Measurements from ENCODE around the gene PHF2. TPM values are rescaled to one million over a fixed set of nuclear protein-coding genes. Genes with fewer than 3 reads are reported as not detected.
A peak's percentile ranks its signal among the peaks of the same experiment; 100 is the strongest.

Gene PHF2
- total RNA-seq, 4 donors from 2014 or later = 21.1 to 38.2 (median 21.3) TPM

DNA sequence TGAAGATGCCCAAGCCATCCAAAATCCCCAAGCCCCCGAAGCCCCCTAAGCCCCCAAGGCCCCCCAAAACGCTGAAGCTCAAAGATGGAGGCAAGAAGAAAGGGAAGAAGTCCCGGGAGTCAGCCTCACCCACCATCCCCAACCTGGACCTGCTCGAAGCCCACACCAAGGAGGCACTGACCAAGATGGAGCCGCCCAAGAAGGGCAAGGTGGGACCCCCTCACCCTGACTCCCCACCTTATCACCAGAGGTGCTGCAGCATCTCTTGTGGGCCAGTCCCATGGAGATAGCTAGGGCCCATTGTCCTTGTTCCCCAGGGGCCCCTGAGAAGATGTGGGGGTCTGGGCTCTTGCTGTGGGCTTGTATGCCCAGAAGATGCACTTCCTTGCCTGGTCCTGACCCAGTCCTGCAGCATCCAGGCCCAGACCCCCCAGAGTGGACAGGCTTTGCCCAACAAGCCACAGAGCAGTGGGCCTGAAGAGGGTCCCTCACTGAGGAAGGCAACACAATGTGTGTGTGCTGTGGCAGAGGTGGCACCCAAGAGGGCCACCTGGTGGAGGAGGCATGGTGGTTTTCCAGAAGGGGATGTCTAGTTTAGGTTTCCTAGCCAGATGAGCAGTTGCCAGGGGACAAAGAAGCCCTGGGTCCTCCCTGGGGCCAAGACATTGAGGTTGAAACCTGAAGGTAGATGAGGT is 84.1 kb downstream of the PHF2 start:
- Histone ChIP-seq H3K4me1 (no peaks in the 10 kb centered on the region), H3K36me3 (peaks cover 0 to 1% (median 0%) of the 10 kb centered on the region in 4 donors), H3K4me3 (no peak overlapping the region), H3K9me3 (no peaks in the 10 kb centered on the region), H3K27me3 (no peaks in the 10 kb centered on the region), H3K27ac (no peak overlapping the region)
- in situ Hi-C loops (cut with MboI; ENCODE audit: low pct_ligation_motif_present in 1 of 4, low pct_unique_long_range_greater_than_20kb in 1 of 4, low sequenced_read_pairs in 3 of 4) = no loop called here
- peak; percentile 5 for DNase-seq
- intact Hi-C loops (cut with DNase I; ENCODE audit: low total_unique reads) = no loop called here
- no peak for TF ChIP-seq POLR2A (IDR thresholded peaks at IDR 0.05)
- TF ChIP-seq, protein P1, sequence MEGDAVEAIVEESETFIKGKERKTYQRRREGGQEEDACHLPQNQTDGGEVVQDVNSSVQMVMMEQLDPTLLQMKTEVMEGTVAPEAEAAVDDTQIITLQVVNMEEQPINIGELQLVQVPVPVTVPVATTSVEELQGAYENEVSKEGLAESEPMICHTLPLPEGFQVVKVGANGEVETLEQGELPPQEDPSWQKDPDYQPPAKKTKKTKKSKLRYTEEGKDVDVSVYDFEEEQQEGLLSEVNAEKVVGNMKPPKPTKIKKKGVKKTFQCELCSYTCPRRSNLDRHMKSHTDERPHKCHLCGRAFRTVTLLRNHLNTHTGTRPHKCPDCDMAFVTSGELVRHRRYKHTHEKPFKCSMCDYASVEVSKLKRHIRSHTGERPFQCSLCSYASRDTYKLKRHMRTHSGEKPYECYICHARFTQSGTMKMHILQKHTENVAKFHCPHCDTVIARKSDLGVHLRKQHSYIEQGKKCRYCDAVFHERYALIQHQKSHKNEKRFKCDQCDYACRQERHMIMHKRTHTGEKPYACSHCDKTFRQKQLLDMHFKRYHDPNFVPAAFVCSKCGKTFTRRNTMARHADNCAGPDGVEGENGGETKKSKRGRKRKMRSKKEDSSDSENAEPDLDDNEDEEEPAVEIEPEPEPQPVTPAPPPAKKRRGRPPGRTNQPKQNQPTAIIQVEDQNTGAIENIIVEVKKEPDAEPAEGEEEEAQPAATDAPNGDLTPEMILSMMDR (IDR thresholded peaks at IDR 0.05) = no peak
- TF ChIP-seq EP300 (IDR thresholded peaks at IDR 0.05; ENCODE audit: low read depth) = no peak
- no peak for TF ChIP-seq POLR2AphosphoS5 (IDR thresholded peaks at IDR 0.05)
- WGBS, 2 donors (ENCODE audit: low coverage in 1 of 2) = 80 to 100% methylated on average over 1 to 5 of the region's 5 CpGs

DNA sequence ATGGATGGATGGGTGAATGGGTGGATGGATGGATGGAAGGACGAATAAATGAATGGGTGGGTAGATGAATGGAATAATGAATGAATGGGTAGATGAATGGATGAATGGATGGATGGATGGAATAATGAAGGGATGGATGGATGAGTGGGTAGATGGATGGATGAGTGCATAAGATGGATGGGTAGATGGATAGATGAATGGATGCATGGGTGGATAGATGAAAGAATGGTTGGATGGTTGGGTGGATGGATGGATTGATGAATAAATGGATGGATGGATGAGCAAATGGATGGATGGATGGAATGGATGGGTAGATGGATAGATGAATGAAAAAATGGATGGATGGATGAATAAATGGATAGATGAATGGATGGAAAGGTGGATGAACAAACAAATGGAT is 85.2 kb downstream of the PHF2 start:
- DNase-seq = no peak
- Histone ChIP-seq H3K9me3 (no peaks in the 10 kb centered on the region), H3K27ac (no peak overlapping the region), H3K27me3 (no peaks in the 10 kb centered on the region), H3K4me1 (no peaks in the 10 kb centered on the region), H3K4me3 (no peak overlapping the region), H3K36me3 (peaks cover 0 to 7% (median 0%) of the 10 kb centered on the region in 4 donors)
- no peak for TF ChIP-seq POLR2AphosphoS5 (IDR thresholded peaks at IDR 0.05)
- TF ChIP-seq EP300 (IDR thresholded peaks at IDR 0.05; ENCODE audit: low read depth) = no peak
- TF ChIP-seq, protein P1 (IDR thresholded peaks at IDR 0.05) = no peak
- TF ChIP-seq POLR2A (IDR thresholded peaks at IDR 0.05) = no peak
- WGBS, 2 donors (ENCODE audit: low coverage in 1 of 2) = 87 to 95% methylated on average over 1 of the region's 1 CpG
- intact Hi-C loops (cut with DNase I; ENCODE audit: low total_unique reads) (no loop called here), in situ Hi-C loops (cut with MboI; ENCODE audit: low pct_ligation_motif_present in 1 of 4, low pct_unique_long_range_greater_than_20kb in 1 of 4, low sequenced_read_pairs in 3 of 4) (no loop called here)

- Histone ChIP-seq H3K4me3 (no peak overlapping the region), H3K27ac (no peak overlapping the region), H3K4me1 (no peaks in the 10 kb centered on the region), H3K36me3 (peaks cover 0 to 7% (median 1%) of the 10 kb centered on the region in 4 donors), H3K27me3 (no peaks in the 10 kb centered on the region), H3K9me3 (no peaks in the 10 kb centered on the region)
- no peak for DNase-seq
- intact Hi-C loops (cut with DNase I; ENCODE audit: low total_unique reads) (no loop called here), in situ Hi-C loops (cut with MboI; ENCODE audit: low pct_ligation_motif_present in 1 of 4, low pct_unique_long_range_greater_than_20kb in 1 of 4, low sequenced_read_pairs in 3 of 4) (no loop called here)
- TF ChIP-seq, protein P1 (IDR thresholded peaks at IDR 0.05) = no peak
- TF ChIP-seq POLR2A (IDR thresholded peaks at IDR 0.05) = no peak
- 84 to 94% methylated on average over 4 of the region's 4 CpGs for WGBS, 2 donors (ENCODE audit: low coverage in 1 of 2)
Observed at GRCh38 chr9:93662016-93662638, 85.7 kb downstream of the PHF2 start.

GRCh38 chr9:93662952-93663572 is 86.7 kb downstream of the PHF2 start:
- Histone ChIP-seq H3K4me1 (no peaks in the 10 kb centered on the region), H3K36me3 (peaks cover 0 to 7% (median 3%) of the 10 kb centered on the region in 4 donors), H3K9me3 (no peaks in the 10 kb centered on the region), H3K4me3 (no peak overlapping the region), H3K27me3 (no peaks in the 10 kb centered on the region), H3K27ac (no peak overlapping the region)
- TF ChIP-seq, protein P1 (IDR thresholded peaks at IDR 0.05) = no peak
- TF ChIP-seq POLR2AphosphoS5 (IDR thresholded peaks at IDR 0.05) (no peak), EP300 (IDR thresholded peaks at IDR 0.05; ENCODE audit: low read depth) (no peak), POLR2A (IDR thresholded peaks at IDR 0.05) (no peak)
- in situ Hi-C loops (cut with MboI; ENCODE audit: low pct_ligation_motif_present in 1 of 4, low pct_unique_long_range_greater_than_20kb in 1 of 4, low sequenced_read_pairs in 3 of 4) (no loop called here), intact Hi-C loops (cut with DNase I; ENCODE audit: low total_unique reads) (no loop called here)
- 79% methylated on average over 9 of the region's 9 CpGs; no CpG with 5 or more reads in 1 of the 2 donors for WGBS, 2 donors (ENCODE audit: low coverage in 1 of 2)
- DNase-seq = no peak
